GM21447 (cell line): ENCODE measurements around the gene FERMT2.

ENCODE experiments used
- ATAC-seq: cut with Tn5 transposase; IDR thresholded peaks from one replicate; pipeline ENCODE4 v1.9.1; 2021; ENCODE audit not compliant: unreplicated experiment

Gene FERMT2

DNA sequence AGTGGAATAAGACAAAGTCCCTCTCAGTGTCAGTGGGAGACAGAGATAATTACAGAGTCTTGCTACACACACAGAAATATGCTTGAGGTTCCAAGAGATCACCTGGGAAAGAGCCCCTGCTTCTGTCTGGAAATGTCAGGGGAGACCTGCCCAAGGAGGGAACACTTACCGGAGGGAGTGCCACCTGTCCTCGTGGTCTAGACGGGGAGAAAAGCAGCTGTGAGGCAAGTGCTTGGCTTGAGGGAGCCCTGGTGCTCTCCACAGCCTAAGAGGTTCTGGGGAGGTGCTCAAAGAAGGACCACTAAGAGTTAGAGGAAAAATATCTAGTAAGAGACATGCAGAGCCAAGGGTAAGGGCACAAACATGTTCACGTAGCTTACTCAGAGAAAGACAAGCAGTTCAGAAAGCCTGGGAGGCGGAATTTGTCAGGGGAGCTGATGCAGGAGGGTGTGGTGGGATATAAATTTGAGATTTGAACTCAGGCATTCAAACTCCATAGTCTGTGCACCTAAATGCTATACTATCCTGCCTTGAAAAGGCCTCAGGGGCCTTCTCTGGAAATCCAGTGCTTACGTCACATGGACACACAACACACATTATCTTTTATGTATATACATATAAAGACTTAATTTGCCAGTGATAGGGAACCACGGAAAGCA lies 121.2 kb downstream of the FERMT2 start:
- no peak for ATAC-seq

DNA sequence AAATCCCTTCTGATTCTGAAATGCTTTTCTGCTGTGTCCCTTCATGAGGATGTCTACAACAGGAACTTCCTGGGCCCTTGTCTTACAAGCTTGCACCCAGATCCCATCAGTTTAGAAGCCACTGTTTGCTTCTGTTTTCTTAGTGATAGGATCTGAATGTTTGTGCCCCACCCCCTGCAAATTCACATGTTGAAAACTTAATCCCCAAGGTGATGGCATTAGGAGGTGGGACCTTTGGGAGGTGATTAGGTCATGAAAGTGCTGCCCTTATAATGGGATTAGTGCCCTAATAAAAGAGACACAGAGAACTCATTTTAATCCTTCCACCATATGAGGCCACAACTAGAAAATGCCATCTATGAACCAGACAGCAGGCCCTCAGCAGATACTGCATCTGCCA lies 123.4 kb downstream of the FERMT2 start:
- no peak for ATAC-seq

DNA sequence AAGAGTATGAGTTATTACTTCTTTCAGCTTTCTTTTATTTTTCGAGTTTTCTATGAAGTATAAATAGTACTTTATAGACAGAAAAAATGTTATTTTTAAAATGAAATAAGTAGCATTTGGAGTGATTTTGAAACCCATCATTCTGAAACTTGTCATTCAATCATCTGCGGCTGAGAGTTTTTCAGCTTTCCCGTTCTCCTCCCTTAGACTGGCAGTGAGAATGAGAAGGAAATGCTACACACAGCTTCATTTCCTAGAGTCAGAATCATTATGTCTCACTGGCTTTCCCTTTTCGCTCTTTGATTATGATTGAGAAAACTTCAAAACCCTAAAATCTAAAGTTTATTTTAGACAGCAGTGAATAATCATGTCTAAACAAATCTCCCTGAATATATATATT lies 125.8 kb downstream of the FERMT2 start:
- ATAC-seq = peak; percentile 58

DNA sequence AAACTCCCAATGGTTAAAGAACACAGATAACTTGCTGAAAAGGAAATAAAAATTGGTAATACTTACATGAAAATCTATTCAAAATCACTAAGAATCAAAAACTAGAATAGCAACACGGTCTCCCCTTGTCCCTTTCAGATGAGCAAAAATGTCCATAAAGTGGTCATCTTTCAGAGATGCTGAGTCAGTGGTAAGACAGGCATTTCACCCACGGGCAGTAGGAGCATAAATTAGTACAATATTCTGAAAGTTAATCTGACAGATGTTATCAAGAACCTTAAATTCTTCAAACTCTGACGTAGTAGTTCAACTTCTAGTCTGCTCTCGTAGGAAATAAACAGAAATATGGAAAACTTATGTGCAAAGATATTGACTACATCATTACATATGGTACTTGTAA lies 126.4 kb downstream of the FERMT2 start:
- no peak for ATAC-seq

DNA sequence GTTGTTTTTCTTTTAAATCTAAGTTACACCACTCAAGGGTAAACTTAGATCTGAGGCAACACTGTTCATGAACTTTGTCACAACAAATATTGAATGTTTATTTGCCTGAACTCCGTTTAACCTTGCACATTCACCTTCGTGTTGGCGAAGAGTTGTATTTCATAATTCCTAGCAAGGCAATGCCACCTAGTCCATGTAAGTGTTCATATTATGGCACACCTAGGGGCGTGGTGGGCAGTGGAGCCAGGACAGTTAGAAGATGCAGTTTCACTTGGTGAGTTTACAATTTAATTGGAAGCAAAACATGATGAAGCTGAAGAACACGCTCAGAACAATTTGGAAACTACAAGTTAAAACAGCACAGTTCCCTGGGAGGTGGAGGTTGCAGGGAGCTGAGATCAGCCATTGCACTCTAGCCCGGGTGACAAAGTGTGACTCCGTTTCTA lies 129.0 kb downstream of the FERMT2 start:
- no peak for ATAC-seq

GRCh38 chr14:52808101-52808500 lies 142.7 kb downstream of the FERMT2 start:
- no peak for ATAC-seq
